K562 (cell line): ENCODE measurements around the gene ALDH3B2. TPM values are rescaled to one million over a fixed set of nuclear protein-coding genes. Genes with fewer than 3 reads are reported as not detected.

ENCODE experiments used
- ATAC-seq: fragments of 200-7000 bp; cut with Tn5 transposase; 3 replicates; pipeline ENCODE4 v1.9.1; 2020; ENCODE audit warnings: moderate library complexity
- BruUV-seq: library from RNA; stranded (reverse); fragments of 400-500 nt; replicated peaks from 2 replicates; lab custom pipeline; 2021; lab: Mats Ljungman, UMichigan
- CTCF ChIA-PET: fragments of 300-600 bp; formaldehyde crosslinking; extraction: SDS; loops from one replicate; lab custom pipeline; 2021; ENCODE audit warnings: low intra/inter-chr PET ratio; lab: Yijun Ruan, JAX
- POLR2A ChIA-PET: fragments of 300-600, 350-650 bp; sonication (Branson Sonifier 250); formaldehyde crosslinking; extraction: SDS; loops from one replicate; lab custom pipeline; 2021; ENCODE audit warnings: antibody characterized with exemption, inconsistent platforms; lab: Yijun Ruan, JAX
- DNase-seq, 4 experiments: peaks; one replicate each; pipeline versions ENCODE4 v3.0.0 to v3.0.0-alpha.2; 2011 to 2018; ENCODE audit warnings: low spot score in 3 of 4, mixed read lengths in 3 of 4; ENCODE audit errors: extremely low read depth in 1 of 4
- FAIRE-seq: peaks from 2 replicates; lab custom pipeline; 2011; peaks lifted over from hg19 to GRCh38; lab: Jason Lieb, UNC
- H2AFZ ChIP-seq: 2 replicates; pipeline ENCODE4 v1.6.0; 2011; ENCODE audit warnings: low read depth, low read length, control low read depth, inconsistent platforms
- H3K27ac ChIP-seq: fragments of 200-600 bp; 3 replicates; pipeline ENCODE4 v1.8.0; 2011; ENCODE audit warnings: low read depth, mild to moderate bottlenecking, control low read depth, inconsistent platforms, low read length, moderate library complexity, mixed read lengths; ENCODE audit errors: extremely low read depth
- H3K27me3 ChIP-seq, 2 experiments: fragments of 300-600 bp in 1 of 2; 2 replicates in 1 of 2; 3 replicates in 1 of 2; pipeline versions ENCODE4 v1.6.0 to v1.8.0; 2011; ENCODE audit warnings: inconsistent platforms in 2 of 2, low read length in 2 of 2, mild to moderate bottlenecking in 1 of 2, mixed read lengths in 1 of 2, moderate library complexity in 1 of 2; ENCODE audit not compliant: control insufficient read depth in 2 of 2, insufficient read depth in 2 of 2
- H3K36me3 ChIP-seq: fragments of 300-600 bp; 3 replicates; pipeline ENCODE4 v1.8.0; 2011; ENCODE audit warnings: mild to moderate bottlenecking, low read length, inconsistent platforms; ENCODE audit not compliant: control insufficient read depth, insufficient read depth
- H3K4me1 ChIP-seq, 2 experiments: fragments of 200-600 bp in 1 of 2; replicated peaks in 1 of 2; 2 replicates in 1 of 2; 3 replicates in 1 of 2; pipeline versions ENCODE4 v1.5.1 to v1.8.0; 2011; ENCODE audit warnings: inconsistent platforms in 2 of 2, low read length in 2 of 2, mild to moderate bottlenecking in 1 of 2, mixed read lengths in 1 of 2, moderate library complexity in 1 of 2; ENCODE audit not compliant: control insufficient read depth in 2 of 2, insufficient read depth in 2 of 2
- H3K4me2 ChIP-seq: 2 replicates; pipeline ENCODE4 v1.6.1; 2011; ENCODE audit warnings: low read length, control low read depth, inconsistent platforms, mixed read lengths; ENCODE audit not compliant: insufficient read depth
- H3K4me3 ChIP-seq: fragments of 200-600 bp; sonication (generic), shearing (Covaris generic); 2 replicates; pipeline ENCODE4 v1.5.1; 2016; ENCODE audit warnings: control low read depth, inconsistent platforms
- H3K79me2 ChIP-seq: fragments of 200-600 bp; 3 replicates; pipeline ENCODE4 v1.8.0; 2011; ENCODE audit warnings: low read length, inconsistent platforms; ENCODE audit not compliant: control insufficient read depth, insufficient read depth
- H3K9ac ChIP-seq, 2 experiments: 2 replicates each; pipeline versions ENCODE4 v1.6.0 to v1.6.1; 2011; ENCODE audit warnings: low read depth in 2 of 2, low read length in 2 of 2, control low read depth in 1 of 2, inconsistent platforms in 1 of 2, mild to moderate bottlenecking in 1 of 2, mixed read lengths in 1 of 2; ENCODE audit not compliant: insufficient read depth in 1 of 2
- H3K9me1 ChIP-seq: one replicate; pipeline ENCODE4 v1.6.0; 2011; ENCODE audit warnings: inconsistent platforms, mild to moderate bottlenecking, low read length, moderate library complexity; ENCODE audit not compliant: control insufficient read depth, insufficient read depth
- H3K9me3 ChIP-seq: replicated peaks from 2 replicates; pipeline ENCODE4 v1.5.1; 2011; ENCODE audit warnings: low read depth, low read length, inconsistent platforms; ENCODE audit not compliant: control insufficient read depth, insufficient read depth
- H4K20me1 ChIP-seq: replicated peaks from 2 replicates; pipeline ENCODE4 v1.6.1; 2011; ENCODE audit warnings: low read length, inconsistent platforms, mixed read lengths; ENCODE audit not compliant: control insufficient read depth, insufficient read depth
- CBX2 ChIP-seq: fragments of 200-600 bp; sonication (generic); IDR thresholded peaks from one replicate; pipeline ENCODE4 v1.6.1; 2012; ENCODE audit warnings: mild to moderate bottlenecking, low read length, inconsistent platforms; ENCODE audit not compliant: insufficient read depth, poor library complexity, severe bottlenecking
- CUX1 ChIP-seq: fragments of 200-800 bp; sonication (Bioruptor generic); IDR thresholded peaks from 2 replicates; pipeline ENCODE4 v1.6.1; 2016; ENCODE audit warnings: missing genetic modification characterization, missing compliant biosample characterization
- DMBX1 ChIP-seq: fragments of 250-450 bp; sonication (Bioruptor Pico); IDR thresholded peaks from 2 replicates; pipeline ENCODE4 v1.8.0; 2022; ENCODE audit warnings: inconsistent platforms, mild to moderate bottlenecking, moderate library complexity, borderline replicate concordance
- HNRNPLL ChIP-seq: fragments of 200-400 bp; formaldehyde crosslinking; IDR thresholded peaks from 2 replicates; pipeline ENCODE4 v1.6.1; 2017; ENCODE audit warnings: low read length, low read depth, mild to moderate bottlenecking; ENCODE audit not compliant: poor library complexity, severe bottlenecking
- MTA2 ChIP-seq: fragments of 450-650 bp; IDR thresholded peaks from 2 replicates; pipeline ENCODE4 v1.6.1; 2016; ENCODE audit warnings: low read depth
- RBM22 ChIP-seq: fragments of 200-400 bp; formaldehyde crosslinking; IDR thresholded peaks from 2 replicates; pipeline ENCODE4 v1.6.1; 2018; ENCODE audit warnings: low read length, low read depth; ENCODE audit not compliant: poor library complexity, severe bottlenecking
- SMARCA4 ChIP-seq: fragments of 450-650 bp; IDR thresholded peaks from 2 replicates; pipeline ENCODE4 v1.6.1; 2016
- WGBS: fragments of 100-300 bp; shearing (Covaris generic); methylation state at CpG from one replicate; pipeline ENCODE4 v1.1.6; 2016; ENCODE audit warnings: low coverage, mixed read lengths; ENCODE audit not compliant: insufficient coverage; ENCODE audit errors: missing lambda C conversion rate; 5-methylcytosine and 5-hydroxymethylcytosine counted together
- in situ Hi-C: fragments of 300-500 bp; cut with MboI; formaldehyde crosslinking; loops from 4 replicates; pipeline ENCODE4 v1.15.0; 2018; ENCODE audit warnings: inconsistent platforms, mixed read lengths
- intact Hi-C: fragments of 100-400 bp; cut with micrococcal nuclease; formaldehyde crosslinking; loops from 2 replicates; pipeline ENCODE4 v1.14.2; 2022
- polyA plus RNA-seq, 8 experiments: library from polyadenylated mRNA; depleted of rRNA in 4 of 8; stranded (reverse) in 5 of 8; unstranded in 3 of 8; fragments of >200 nt; fragmentation: Nextera tagmentation in 2 of 8; fragmentation: Illumina TruSeq in 1 of 8; extraction: Ambion mirVana in 2 of 8; extraction: Trizol in 1 of 8; gene quantifications; 2 replicates each; pipeline versions ENCODE4 v1.2.1 to v1.2.3, GENCODE V29; 2011 to 2014; ENCODE audit warnings: inconsistent platforms in 1 of 8, missing spikeins in 1 of 8
- total RNA-seq, 7 experiments: library from RNA; depleted of rRNA in 6 of 7; stranded (reverse); fragments of >200 nt in 6 of 7; fragmentation: Illumina TruSeq in 2 of 7; extraction: Trizol in 2 of 7; gene quantifications; 2 replicates each; pipeline versions ENCODE4 v1.2.1 to v1.2.3, GENCODE V29; 2011 to 2021; ENCODE audit warnings: low replicate concordance in 1 of 7

ALDH3B2 gene
- total and polyA plus RNA-seq, 9 of the 15 experiments (the other 6 are each of a cell fraction or from before 2014, with no cell fraction given): not detected

GRCh38 chr11:67657300-67657699 is 17.1 kb downstream of the ALDH3B2 start:
- FAIRE-seq: no peak
- Histone ChIP-seq H3K4me1 (no peaks in the 10 kb centered on the region), H3K9me3 (no peaks in the 10 kb centered on the region), H3K4me3 (no peak overlapping the region), H2AFZ (no peak overlapping the region), H3K79me2 (no peaks in the 10 kb centered on the region), H3K36me3 (no peaks in the 10 kb centered on the region), H3K27me3 (peaks cover under 1 to 12% of the 10 kb centered on the region in 2 experiments; a peak in 3 of 5 replicates), H3K9me1 (no peaks in the 10 kb centered on the region), H3K9ac (no peak overlapping the region), H3K4me2 (no peak overlapping the region), H3K27ac (no peak overlapping the region), H4K20me1 (no peaks in the 10 kb centered on the region)
- ChIA-PET CTCF (no interaction called here), POLR2A (no interaction called here)
- ATAC-seq: no peak
- no peak for DNase-seq
- TF ChIP-seq RBM22 (no peak), CBX2 (peak; percentile 35)
- in situ Hi-C loops: no loop called here
- intact Hi-C loops: loop anchor here (5.0 kb wide), 1 partner anchor 80 kb away; no protein-coding TSS in a partner anchor
- BruUV-seq: no TSS peak
- 0% methylated on average over 3 of the region's 3 CpGs for WGBS

- no TSS peak for BruUV-seq
- no peak overlapping the region for H2AFZ ChIP-seq
- no peak overlapping the region for H3K4me3 ChIP-seq
- no peak overlapping the region for H3K4me2 ChIP-seq
- no peaks in the 10 kb centered on the region for H4K20me1 ChIP-seq
- no peak for FAIRE-seq
- 9% methylated on average over 4 of the region's 4 CpGs for WGBS
- ChIA-PET POLR2A (interaction anchor here (0.6 to 1.0 kb wide), 4 partner anchors 17 to 335 kb away, joined by 3 to 5 read pairs (median 3); no protein-coding TSS in a partner anchor), CTCF (no interaction called here)
- no peak overlapping the region for H3K27ac ChIP-seq
- peaks cover 0 to 9% of the 10 kb centered on the region in 2 experiments; a peak in 3 of 5 replicates for H3K27me3 ChIP-seq
- H3K4me1 ChIP-seq: no peaks in the 10 kb centered on the region
- no peak overlapping the region for H3K9ac ChIP-seq
- peak; percentile 47; the same call in 1 of the 3 replicates for ATAC-seq
- in situ Hi-C loops: no loop called here
- intact Hi-C loops: loop anchor here (5.0 kb wide), 1 partner anchor 79 kb away; no protein-coding TSS in a partner anchor
- H3K36me3 ChIP-seq: no peaks in the 10 kb centered on the region
- no peaks in the 10 kb centered on the region for H3K79me2 ChIP-seq
- H3K9me1 ChIP-seq: no peaks in the 10 kb centered on the region
- peak in 1 of 4 experiments; percentile 40 for DNase-seq
- H3K9me3 ChIP-seq: no peaks in the 10 kb centered on the region
- peak; percentile 76 for TF ChIP-seq SMARCA4
- no peak for TF ChIP-seq DMBX1
- TF ChIP-seq MTA2: peak; percentile 33; the same call in 1 of the 2 replicates
- TF ChIP-seq CUX1: 0 out of 2 replicates have a peak, but pooled peaks have one; percentile 37
- TF ChIP-seq HNRNPLL: no peak
Measured at GRCh38 chr11:67656278-67656922, 18.0 kb downstream of the ALDH3B2 start.
